Activated CD8-positive, alpha-beta memory T cell treated with anti-CD3 and anti-CD28 coated beads, Interleukin-2, amount 50 U/mL, for 1 hour (primary cell): ENCODE measurements around the gene GLT1D1.

ENCODE experiments used
- DNase-seq: peaks from one replicate; pipeline ENCODE4 v3.0.0-alpha.2; 2020; ENCODE audit errors: extremely low read depth

GLT1D1 gene

GRCh38 chr12:128966203-128966810 lies 113.0 kb downstream of the GLT1D1 start:
- no peak for DNase-seq

DNA sequence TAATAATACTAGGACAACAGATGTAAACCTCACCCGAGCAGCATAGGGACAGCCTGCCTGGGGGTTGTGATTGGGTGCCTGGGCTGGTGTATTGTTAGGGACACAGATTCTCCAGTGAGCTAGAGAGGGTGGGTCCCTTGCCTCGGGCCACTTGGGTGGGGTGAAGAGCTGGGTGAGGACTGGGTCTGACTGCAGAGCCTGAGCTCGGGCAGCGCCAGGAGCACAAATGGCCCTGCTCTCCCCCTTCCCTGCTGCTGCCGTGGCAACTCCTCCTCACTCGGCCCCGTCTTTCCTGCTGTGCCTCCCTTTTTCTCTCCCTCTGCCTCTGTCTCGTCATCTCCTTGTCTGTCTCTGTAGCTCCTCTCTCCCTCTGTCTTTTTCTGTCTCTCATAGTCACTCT lies 115.4 kb downstream of the GLT1D1 start:
- DNase-seq: no peak

DNA sequence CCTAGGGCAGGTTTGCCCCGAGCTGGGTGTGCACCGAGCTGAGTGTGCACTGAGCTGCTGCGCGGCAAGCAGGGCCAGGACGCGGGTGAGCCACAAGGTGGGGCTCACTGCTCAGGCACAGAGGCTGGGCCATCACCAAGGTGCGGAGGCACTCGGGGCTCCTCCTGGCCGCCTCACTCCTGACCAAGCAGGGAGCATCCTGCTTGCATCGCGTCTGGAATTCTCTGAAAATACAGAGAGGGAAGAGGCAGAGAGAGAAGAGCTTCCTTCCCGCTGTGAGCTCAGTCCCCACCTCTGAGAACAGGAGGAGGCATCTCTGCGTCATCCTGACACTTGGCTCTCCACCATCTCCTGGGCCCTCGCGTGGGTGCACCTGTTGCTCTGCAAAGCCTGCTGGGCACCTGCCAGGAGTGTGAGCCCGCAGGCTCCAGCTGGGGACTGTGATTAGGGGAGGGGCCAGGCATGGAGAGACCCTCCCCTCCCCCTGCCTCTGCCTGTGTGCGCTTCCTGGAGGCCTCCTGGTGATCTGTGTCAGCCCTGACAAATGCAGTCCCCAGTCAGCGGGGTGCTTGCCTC lies 116.3 kb downstream of the GLT1D1 start:
- DNase-seq: no peak

DNA sequence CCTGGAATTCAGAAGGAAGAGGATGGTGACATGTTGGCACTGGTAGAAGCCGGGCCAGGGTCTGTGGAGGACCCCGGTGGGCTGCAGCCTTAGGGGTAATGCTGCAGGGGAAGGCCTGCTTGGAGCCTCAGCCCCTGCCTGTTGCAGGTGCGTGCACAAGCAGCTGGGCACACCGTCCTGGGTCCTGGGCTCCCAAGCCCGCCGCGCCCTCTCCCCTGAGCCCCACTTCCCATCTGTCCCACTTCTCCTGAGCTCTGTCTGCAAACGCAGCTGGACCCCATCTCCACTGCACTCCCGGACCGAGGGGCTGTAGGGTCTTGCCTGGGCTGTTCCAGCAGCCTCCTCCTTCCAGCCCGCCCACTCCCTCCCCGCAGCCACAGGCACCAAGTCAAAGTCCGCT lies 116.8 kb downstream of the GLT1D1 start:
- DNase-seq: no peak

- DNase-seq: no peak
Measured at GRCh38 chr12:128970941-128971340, 117.7 kb downstream of the GLT1D1 start.

GRCh38 chr12:128971802-128972201 lies 118.5 kb downstream of the GLT1D1 start:
- DNase-seq: no peak

GRCh38 chr12:128973883-128974681 lies 120.8 kb downstream of the GLT1D1 start:
- no peak for DNase-seq

DNA sequence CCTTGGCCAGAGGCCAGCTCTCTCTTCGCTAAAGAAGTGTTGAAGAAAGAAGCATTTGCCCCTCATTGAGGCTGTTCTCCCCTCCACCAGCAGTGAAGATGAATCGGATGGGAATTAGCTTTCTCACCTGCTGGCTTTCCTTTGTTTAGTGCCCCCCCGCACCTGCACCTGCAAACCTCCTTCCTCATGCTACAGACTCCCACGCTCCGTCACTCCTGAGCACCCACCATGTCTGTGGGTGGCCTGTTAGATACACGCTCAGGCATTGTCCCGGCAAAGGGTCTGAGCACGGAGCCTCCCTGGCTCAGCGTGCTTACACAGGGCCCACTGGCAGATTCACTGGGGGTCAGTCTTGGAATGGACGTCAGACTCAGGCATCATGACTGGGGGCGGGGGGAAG lies 121.6 kb downstream of the GLT1D1 start:
- DNase-seq: no peak

DNA sequence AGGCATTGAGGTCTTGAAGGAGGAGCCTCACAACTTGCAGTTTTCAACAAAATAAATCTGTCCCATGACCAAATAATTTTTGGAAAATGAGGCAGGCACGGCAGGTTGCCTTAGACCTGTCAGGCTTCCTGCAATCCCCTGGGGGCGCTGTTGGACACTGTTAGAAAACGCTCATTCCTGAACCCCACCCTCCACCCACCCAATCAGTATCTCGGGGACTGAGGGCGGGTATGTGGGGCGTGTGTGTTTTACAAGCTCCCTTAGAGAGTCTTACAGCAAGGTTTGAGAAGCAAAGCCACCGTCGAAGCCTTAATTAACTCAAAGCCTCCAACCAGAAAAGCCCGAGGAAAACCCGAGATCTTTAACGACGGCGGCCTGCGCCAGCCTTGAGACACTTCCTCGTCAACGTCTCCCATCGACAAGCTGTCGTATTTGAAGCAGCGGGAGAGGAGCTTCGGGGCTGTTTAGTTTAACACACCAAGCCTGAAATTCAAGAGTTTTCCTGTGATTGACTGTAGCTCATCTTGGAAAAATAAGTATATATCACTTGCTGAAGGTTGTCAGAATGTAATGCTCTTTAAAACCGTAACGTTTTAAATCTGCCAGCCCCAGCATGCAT lies 123.0 kb downstream of the GLT1D1 start:
- DNase-seq: no peak

- DNase-seq: no peak
Measured at GRCh38 chr12:128977441-128977840, 124.2 kb downstream of the GLT1D1 start.

GRCh38 chr12:128978067-128978466 lies 124.8 kb downstream of the GLT1D1 start:
- DNase-seq: no peak

DNA sequence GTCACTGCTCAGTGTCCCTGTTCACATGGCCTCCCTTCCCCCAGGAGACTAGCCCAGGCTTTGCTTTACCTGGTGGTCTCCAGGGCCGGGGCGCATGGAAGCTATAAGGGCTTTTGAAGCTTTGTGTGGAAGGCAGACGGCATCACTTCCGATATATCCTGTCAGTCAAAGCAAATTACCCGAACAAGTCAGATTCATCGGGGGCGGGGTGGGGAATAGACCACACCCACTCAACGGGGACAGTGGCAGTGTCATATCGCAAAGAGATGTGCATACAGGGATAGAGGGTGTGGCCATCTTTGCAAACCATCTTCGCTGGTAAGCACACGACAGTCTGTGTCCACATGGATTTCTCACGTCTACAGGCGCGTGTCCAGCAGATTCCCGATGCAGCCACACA lies 127.3 kb downstream of the GLT1D1 start:
- no peak for DNase-seq

- DNase-seq: no peak
Measured at GRCh38 chr12:128981971-128982533, 128.8 kb downstream of the GLT1D1 start.

DNA sequence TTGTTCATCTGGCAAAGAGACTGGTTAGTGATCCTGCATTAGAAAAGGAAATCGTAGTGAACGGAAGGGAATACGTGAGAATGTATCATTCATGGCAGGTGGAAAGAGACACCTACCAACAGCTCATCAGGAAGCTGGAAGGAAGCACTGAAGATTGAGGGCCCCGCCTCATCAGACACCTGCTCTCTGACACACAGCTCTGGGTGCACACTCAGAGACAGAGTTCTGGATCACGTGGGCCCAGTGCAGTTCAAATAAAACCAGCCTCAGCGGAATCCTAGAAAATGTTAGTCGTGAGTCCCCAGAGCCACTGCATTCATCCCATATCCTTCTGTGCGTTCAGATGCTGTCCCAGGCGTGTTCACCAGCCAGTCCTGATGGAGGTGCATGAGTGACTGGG lies 129.7 kb downstream of the GLT1D1 start:
- no peak for DNase-seq

DNA sequence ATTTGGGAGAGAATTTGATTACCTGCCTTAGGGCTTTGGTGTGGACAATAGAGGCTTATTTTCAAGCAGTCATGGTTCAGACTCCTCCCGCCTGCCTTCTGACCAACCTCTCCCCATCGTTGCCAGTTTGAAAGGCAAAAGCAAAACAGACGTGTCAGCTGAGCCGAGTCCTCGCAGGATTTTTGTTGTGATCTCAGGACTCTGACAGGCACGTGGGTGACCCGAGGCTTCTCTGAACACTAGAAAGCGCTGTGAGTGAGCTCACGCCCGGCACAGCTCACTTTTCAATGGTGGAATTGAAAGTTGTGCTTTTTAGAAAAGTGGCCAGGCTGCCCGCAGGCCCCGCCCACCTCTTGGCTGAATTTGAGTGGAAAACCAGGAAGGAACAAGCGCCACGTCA lies 130.1 kb downstream of the GLT1D1 start:
- DNase-seq: no peak

GRCh38 chr12:128986957-128987356 lies 133.7 kb downstream of the GLT1D1 start:
- no peak for DNase-seq

- DNase-seq: no peak
Measured at GRCh38 chr12:128989287-128989686, 136.0 kb downstream of the GLT1D1 start.

GRCh38 chr12:128991716-128992115 lies 138.4 kb downstream of the GLT1D1 start:
- DNase-seq: no peak

GRCh38 chr12:128992116-128992515 lies 138.8 kb downstream of the GLT1D1 start:
- no peak for DNase-seq

DNA sequence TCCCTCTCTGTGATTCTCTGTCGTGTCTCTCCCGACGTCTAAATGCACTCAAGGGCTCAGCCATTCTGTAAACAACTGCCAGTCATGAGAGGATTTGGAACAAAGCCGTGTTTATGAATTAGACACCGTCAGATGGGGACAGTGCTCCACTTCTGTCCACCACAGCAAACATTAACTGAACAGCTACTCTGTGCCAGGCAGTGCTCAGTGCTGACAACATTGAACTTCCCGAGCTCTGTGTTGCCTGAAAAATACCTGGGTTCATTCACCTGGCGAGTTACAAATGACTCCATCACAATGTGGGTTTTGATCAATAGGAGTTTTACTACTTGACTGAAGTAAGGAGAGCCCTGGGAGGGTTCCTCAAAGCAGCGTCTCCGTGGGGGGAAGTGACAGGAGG lies 139.3 kb downstream of the GLT1D1 start:
- DNase-seq: no peak

GRCh38 chr12:128994856-128995255 lies 141.6 kb downstream of the GLT1D1 start:
- DNase-seq: no peak

DNA sequence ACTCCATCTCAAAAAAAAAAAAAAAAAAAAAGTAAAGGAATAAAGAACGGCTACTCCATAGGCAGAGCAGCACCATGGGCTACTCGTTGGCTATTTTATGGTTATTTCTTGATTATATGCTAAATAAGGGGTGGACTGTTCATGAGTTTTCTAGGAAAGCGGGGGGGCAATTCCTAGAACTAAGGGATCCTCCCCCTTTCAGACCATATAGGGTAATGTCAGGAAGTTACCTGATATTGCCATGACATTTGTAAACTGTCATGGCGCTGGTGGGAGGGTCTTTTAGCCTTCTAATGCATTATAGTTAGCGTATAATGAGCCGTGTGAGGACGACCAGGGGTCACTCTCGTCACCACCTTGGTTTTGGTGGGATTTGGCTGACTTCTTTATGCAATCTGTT lies 142.3 kb downstream of the GLT1D1 start:
- no peak for DNase-seq
